Measurements from ENCODE around the gene BLTP1.

The BLTP1 gene

GRCh38 chr4:122150931-122151330 lies 1.2 kb upstream of the BLTP1 start:
- no peaks in the 10 kb centered on the region for H3K27me3 ChIP-seq (ENCODE audit: insufficient read depth, low read length)
- H3K23ac ChIP-seq (ENCODE audit: low read length) = no peak overlapping the region
- no peak overlapping the region for H2AFZ ChIP-seq (ENCODE audit: insufficient read depth, low read length, poor library complexity)
- no peaks in the 10 kb centered on the region for H3K9me3 ChIP-seq (ENCODE audit: insufficient read depth, low read depth, low read length)
- no peak overlapping the region for H3K27ac ChIP-seq (ENCODE audit: low read depth, low read length)
- no CpG with 5 or more reads among the region's 2 CpGs for WGBS (ENCODE audit: extremely low coverage, insufficient coverage, insufficient read length)
- H3K14ac ChIP-seq (ENCODE audit: low read length) = no peak overlapping the region
- H3K79me1 ChIP-seq (ENCODE audit: low read length) = peaks cover 7% of the 10 kb centered on the region
- H3K18ac ChIP-seq (ENCODE audit: low read length) = no peak overlapping the region
- no peak overlapping the region for H2BK120ac ChIP-seq (ENCODE audit: insufficient read depth, low read length, poor library complexity)
- no peak overlapping the region for H3K4me3 ChIP-seq (ENCODE audit: low read depth, low read length)
- H2BK5ac ChIP-seq (ENCODE audit: low read depth, low read length, poor library complexity) = no peak overlapping the region
- H3K79me2 ChIP-seq (ENCODE audit: control insufficient read depth, insufficient read depth, low read length, poor library complexity) = peaks cover 7% of the 10 kb centered on the region
- H2AK5ac ChIP-seq (ENCODE audit: low read length) = no peak overlapping the region
- no peak overlapping the region for H4K91ac ChIP-seq (ENCODE audit: low read depth, low read length)
- no peak overlapping the region for H4K8ac ChIP-seq (ENCODE audit: low read depth, low read length)
- peaks cover 0 to 2% of the 10 kb centered on the region in 2 experiments for H3K4me1 ChIP-seq (ENCODE audit: control insufficient read depth in 1 of 2, insufficient read depth in 2 of 2, low read length in 2 of 2)
- H4K12ac ChIP-seq (ENCODE audit: low read depth, low read length) = no peak overlapping the region
- no peak overlapping the region for H3K4me2 ChIP-seq (ENCODE audit: low read length)
- H3K9ac ChIP-seq (ENCODE audit: low read length) = no peak overlapping the region
- H2BK12ac ChIP-seq (ENCODE audit: low read length) = no peak overlapping the region
- H3K4ac ChIP-seq (ENCODE audit: low read depth, low read length) = no peak overlapping the region
- peak in 1 of 2 donors; percentile 16 for DNase-seq
- peaks cover 0 to 4% of the 10 kb centered on the region in 2 experiments for H3K36me3 ChIP-seq (ENCODE audit: control insufficient read depth in 1 of 2, insufficient read depth in 2 of 2, low read length in 2 of 2)

DNA sequence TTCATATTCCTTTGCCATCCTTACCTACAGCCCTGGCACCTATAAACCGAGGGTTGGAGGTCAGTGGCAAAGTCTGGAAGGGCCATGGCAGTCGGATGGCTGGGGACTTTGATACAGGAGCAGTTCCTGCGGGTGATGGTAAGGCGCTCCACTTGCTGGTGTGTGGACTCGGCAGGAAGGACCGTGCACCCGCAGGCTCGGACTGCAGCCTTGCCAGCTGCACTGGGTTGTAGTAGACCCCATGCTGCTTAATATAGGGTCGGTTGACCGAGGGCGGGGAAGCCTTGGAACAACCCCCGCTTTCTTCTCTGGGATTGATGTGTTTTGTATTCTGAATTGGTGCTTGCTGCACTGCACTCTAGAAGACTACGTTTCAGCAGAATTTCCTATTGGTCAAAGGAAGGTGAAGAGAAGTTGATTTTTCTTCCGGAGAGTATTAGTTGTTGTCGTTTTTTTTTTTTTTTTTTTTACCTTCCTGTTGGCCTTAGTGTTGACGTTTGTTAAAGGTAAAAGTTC lies 638 bp downstream of the BLTP1 start:
- Histone ChIP-seq H2AFZ (ENCODE audit: insufficient read depth, low read length, poor library complexity) (peak overlapping the region; percentile 87), H2BK5ac (ENCODE audit: low read depth, low read length, poor library complexity) (peak overlapping the region; percentile 61), H3K79me2 (ENCODE audit: control insufficient read depth, insufficient read depth, low read length, poor library complexity) (peaks cover 7% of the 10 kb centered on the region), H3K4me1 (ENCODE audit: control insufficient read depth in 1 of 2, insufficient read depth in 2 of 2, low read length in 2 of 2) (peaks cover 0 to 2% of the 10 kb centered on the region in 2 experiments), H4K91ac (ENCODE audit: low read depth, low read length) (peak overlapping the region; percentile 84), H2BK12ac (ENCODE audit: low read length) (no peak overlapping the region), H4K12ac (ENCODE audit: low read depth, low read length) (peak overlapping the region; percentile 22), H3K14ac (ENCODE audit: low read length) (peak overlapping the region; percentile 90), H3K4me3 (ENCODE audit: low read depth, low read length) (peak overlapping the region; percentile 86), H3K36me3 (ENCODE audit: control insufficient read depth in 1 of 2, insufficient read depth in 2 of 2, low read length in 2 of 2) (peaks cover 0 to 4% of the 10 kb centered on the region in 2 experiments), H2BK120ac (ENCODE audit: insufficient read depth, low read length, poor library complexity) (peak overlapping the region; percentile 57), H3K18ac (ENCODE audit: low read length) (peak overlapping the region; percentile 83), H3K27me3 (ENCODE audit: insufficient read depth, low read length) (no peaks in the 10 kb centered on the region), H3K79me1 (ENCODE audit: low read length) (peaks cover 7% of the 10 kb centered on the region), H3K4ac (ENCODE audit: low read depth, low read length) (peak overlapping the region; percentile 77), H3K4me2 (ENCODE audit: low read length) (peak overlapping the region; percentile 71), H4K8ac (ENCODE audit: low read depth, low read length) (peak overlapping the region; percentile 90), H3K9me3 (ENCODE audit: insufficient read depth, low read depth, low read length) (no peaks in the 10 kb centered on the region), H3K23ac (ENCODE audit: low read length) (no peak overlapping the region), H2AK5ac (ENCODE audit: low read length) (no peak overlapping the region), H3K9ac (ENCODE audit: low read length) (peak overlapping the region; percentile 69), H3K27ac (ENCODE audit: low read depth, low read length) (no peak overlapping the region)
- peak; percentile 35 to 47 for DNase-seq
- no CpG with 5 or more reads among the region's 16 CpGs for WGBS (ENCODE audit: extremely low coverage, insufficient coverage, insufficient read length)

DNA sequence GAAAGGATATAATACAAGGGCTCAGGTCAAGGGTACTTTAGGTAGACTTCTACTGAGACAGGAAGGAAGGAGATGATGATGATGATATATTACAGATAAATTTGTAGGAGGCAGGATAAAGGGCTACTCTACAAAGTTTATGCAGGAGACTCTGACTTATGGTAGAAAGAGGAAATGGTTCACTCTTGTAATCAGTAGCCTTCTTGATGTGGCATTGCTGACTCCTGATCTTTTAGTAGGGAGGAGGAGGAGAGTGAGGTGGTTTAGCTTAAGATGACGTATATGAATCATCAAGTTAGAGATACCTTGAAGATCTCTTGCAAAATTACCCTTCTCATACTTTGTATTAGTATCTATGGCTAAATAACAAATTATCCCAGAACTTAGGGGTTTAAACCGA lies 4.7 kb downstream of the BLTP1 start:
- no peak overlapping the region for H4K12ac ChIP-seq (ENCODE audit: low read depth, low read length)
- H3K4ac ChIP-seq (ENCODE audit: low read depth, low read length) = no peak overlapping the region
- no peak overlapping the region for H3K14ac ChIP-seq (ENCODE audit: low read length)
- no peak overlapping the region for H2BK120ac ChIP-seq (ENCODE audit: insufficient read depth, low read length, poor library complexity)
- peaks cover 0 to 2% of the 10 kb centered on the region in 2 experiments for H3K4me1 ChIP-seq (ENCODE audit: control insufficient read depth in 1 of 2, insufficient read depth in 2 of 2, low read length in 2 of 2)
- H4K8ac ChIP-seq (ENCODE audit: low read depth, low read length) = no peak overlapping the region
- H3K23ac ChIP-seq (ENCODE audit: low read length) = no peak overlapping the region
- no peak overlapping the region for H3K9ac ChIP-seq (ENCODE audit: low read length)
- no peak for DNase-seq
- H3K4me3 ChIP-seq (ENCODE audit: low read depth, low read length) = no peak overlapping the region
- no peak overlapping the region for H3K4me2 ChIP-seq (ENCODE audit: low read length)
- peaks cover 0 to 5% of the 10 kb centered on the region in 2 experiments for H3K36me3 ChIP-seq (ENCODE audit: control insufficient read depth in 1 of 2, insufficient read depth in 2 of 2, low read length in 2 of 2)
- H3K79me2 ChIP-seq (ENCODE audit: control insufficient read depth, insufficient read depth, low read length, poor library complexity) = peaks cover 7% of the 10 kb centered on the region
- H3K27me3 ChIP-seq (ENCODE audit: insufficient read depth, low read length) = no peaks in the 10 kb centered on the region
- H2AK5ac ChIP-seq (ENCODE audit: low read length) = no peak overlapping the region
- H3K18ac ChIP-seq (ENCODE audit: low read length) = no peak overlapping the region
- H2BK12ac ChIP-seq (ENCODE audit: low read length) = no peak overlapping the region
- no CpG with 5 or more reads among the region's 2 CpGs for WGBS (ENCODE audit: extremely low coverage, insufficient coverage, insufficient read length)
- H2BK5ac ChIP-seq (ENCODE audit: low read depth, low read length, poor library complexity) = no peak overlapping the region
- H3K27ac ChIP-seq (ENCODE audit: low read depth, low read length) = no peak overlapping the region
- no peak overlapping the region for H2AFZ ChIP-seq (ENCODE audit: insufficient read depth, low read length, poor library complexity)
- H4K91ac ChIP-seq (ENCODE audit: low read depth, low read length) = no peak overlapping the region
- H3K79me1 ChIP-seq (ENCODE audit: low read length) = peaks cover 7% of the 10 kb centered on the region
- no peaks in the 10 kb centered on the region for H3K9me3 ChIP-seq (ENCODE audit: insufficient read depth, low read depth, low read length)

GRCh38 chr4:122163301-122163700 lies 11.2 kb downstream of the BLTP1 start:
- Histone ChIP-seq H3K9ac (ENCODE audit: low read length) (no peak overlapping the region), H3K36me3 (ENCODE audit: control insufficient read depth in 1 of 2, insufficient read depth in 2 of 2, low read length in 2 of 2) (peaks cover 0 to 1% of the 10 kb centered on the region in 2 experiments)

More at GRCh38 chr4:122163301-122163700, 11.2 kb downstream of the BLTP1 start:
- Histone ChIP-seq H3K79me1 (ENCODE audit: low read length) (no peaks in the 10 kb centered on the region), H3K79me2 (ENCODE audit: control insufficient read depth, insufficient read depth, low read length, poor library complexity) (no peaks in the 10 kb centered on the region), H3K23ac (ENCODE audit: low read length) (no peak overlapping the region), H4K91ac (ENCODE audit: low read depth, low read length) (no peak overlapping the region), H2BK5ac (ENCODE audit: low read depth, low read length, poor library complexity) (no peak overlapping the region), H3K4me3 (ENCODE audit: low read depth, low read length) (no peak overlapping the region), H3K4ac (ENCODE audit: low read depth, low read length) (no peak overlapping the region), H2BK120ac (ENCODE audit: insufficient read depth, low read length, poor library complexity) (no peak overlapping the region), H3K4me2 (ENCODE audit: low read length) (no peak overlapping the region), H2BK12ac (ENCODE audit: low read length) (no peak overlapping the region), H3K27me3 (ENCODE audit: insufficient read depth, low read length) (no peaks in the 10 kb centered on the region), H3K9me3 (ENCODE audit: insufficient read depth, low read depth, low read length) (no peaks in the 10 kb centered on the region), H3K4me1 (ENCODE audit: control insufficient read depth in 1 of 2, insufficient read depth in 2 of 2, low read length in 2 of 2) (no peaks in the 10 kb centered on the region), H3K27ac (ENCODE audit: low read depth, low read length) (no peak overlapping the region), H4K8ac (ENCODE audit: low read depth, low read length) (no peak overlapping the region), H3K14ac (ENCODE audit: low read length) (no peak overlapping the region), H2AK5ac (ENCODE audit: low read length) (no peak overlapping the region), H2AFZ (ENCODE audit: insufficient read depth, low read length, poor library complexity) (no peak overlapping the region), H4K12ac (ENCODE audit: low read depth, low read length) (no peak overlapping the region), H3K18ac (ENCODE audit: low read length) (no peak overlapping the region)
- no CpG with 5 or more reads among the region's 3 CpGs for WGBS (ENCODE audit: extremely low coverage, insufficient coverage, insufficient read length)
- DNase-seq = no peak

All from trophoblast cell (in vitro differentiated cells and primary cell).